Measurements from ENCODE around the gene SURF1.
"Not testable (repeated sequence)": the region's sequence is repeated elsewhere in the genome, so short reads cannot be mapped to it uniquely, and the experiment has no call there.

- not testable (repeated sequence) for TF ChIP-seq CTCF (conservative IDR thresholded peaks at IDR 0.05); EZH2 (IDR thresholded peaks at IDR 0.05; ENCODE audit: low read depth)
These were observed 36.0 kb upstream of the SURF1 start for GRCh38 chr9:133392308-133392707.

Measured in PC-9 (cell line).